ENCODE measurements around the gene C1QTNF12.

Gene C1QTNF12

GRCh38 chr1:1213345-1214265 is 32.9 kb downstream of the C1QTNF12 start, which contains the start of gene TNFRSF4:
TNFRSF4 (minus strand) TSS chr1:1214153; CDS start chr1:1214127, 26 bp downstream.
- H3K36me3 ChIP-seq (ENCODE audit: control insufficient read depth, insufficient read depth, low read length, severe bottlenecking): peaks cover 20% of the 10 kb centered on the region
- no peaks in the 10 kb centered on the region for H3K4me1 ChIP-seq (ENCODE audit: control insufficient read depth, insufficient read depth, low read length)
- no peak within 1 kb of the TSS for H3K4me3 ChIP-seq (ENCODE audit: low read length)
- no peak for DNase-seq (ENCODE audit: low read depth)
- no peaks in the 10 kb centered on the region for H3K9me3 ChIP-seq (ENCODE audit: control insufficient read depth, low read length)
- H3K27me3 ChIP-seq (replicated peaks; ENCODE audit: control insufficient read depth, insufficient read depth, low read length): no peaks in the 10 kb centered on the region
- no peak within 1 kb of the TSS for H3K9ac ChIP-seq (ENCODE audit: low read length)

GRCh38 chr1:1212780-1213344 is 33.7 kb downstream of the C1QTNF12 start:
- no peak for DNase-seq (ENCODE audit: low read depth)

GRCh38 chr1:1211541-1212441 is 34.7 kb downstream of the C1QTNF12 start:
- DNase-seq (ENCODE audit: low read depth): no peak
- peaks cover 5% of the 10 kb centered on the region for H3K36me3 ChIP-seq (ENCODE audit: control insufficient read depth, insufficient read depth, low read length, severe bottlenecking)
- no peak overlapping the region for H3K9ac ChIP-seq (ENCODE audit: low read length)
- H3K27me3 ChIP-seq (replicated peaks; ENCODE audit: control insufficient read depth, insufficient read depth, low read length): peaks cover under 1% of the 10 kb centered on the region
- no peak overlapping the region for H3K4me3 ChIP-seq (ENCODE audit: low read length)
- H3K4me1 ChIP-seq (ENCODE audit: control insufficient read depth, insufficient read depth, low read length): peaks cover 5% of the 10 kb centered on the region
- H3K9me3 ChIP-seq (ENCODE audit: control insufficient read depth, low read length): no peaks in the 10 kb centered on the region

More at GRCh38 chr1:1212780-1213344, 33.7 kb downstream of the C1QTNF12 start:
- peaks cover 13% of the 10 kb centered on the region for H3K36me3 ChIP-seq (ENCODE audit: control insufficient read depth, insufficient read depth, low read length, severe bottlenecking)
- H3K27me3 ChIP-seq (replicated peaks; ENCODE audit: control insufficient read depth, insufficient read depth, low read length): no peaks in the 10 kb centered on the region
- peaks cover 5% of the 10 kb centered on the region for H3K4me1 ChIP-seq (ENCODE audit: control insufficient read depth, insufficient read depth, low read length)
- no peak overlapping the region for H3K9ac ChIP-seq (ENCODE audit: low read length)
- H3K4me3 ChIP-seq (ENCODE audit: low read length): no peak overlapping the region
- no peaks in the 10 kb centered on the region for H3K9me3 ChIP-seq (ENCODE audit: control insufficient read depth, low read length)

- H3K4me1 ChIP-seq (ENCODE audit: control insufficient read depth, insufficient read depth, low read length): peaks cover 5% of the 10 kb centered on the region
- no peak overlapping the region for H3K9ac ChIP-seq (ENCODE audit: low read length)
- no peak for DNase-seq (ENCODE audit: low read depth)
- peaks cover 9% of the 10 kb centered on the region for H3K27me3 ChIP-seq (replicated peaks; ENCODE audit: control insufficient read depth, insufficient read depth, low read length)
- H3K9me3 ChIP-seq (ENCODE audit: control insufficient read depth, low read length): no peaks in the 10 kb centered on the region
- H3K4me3 ChIP-seq (ENCODE audit: low read length): no peak overlapping the region
- no peaks in the 10 kb centered on the region for H3K36me3 ChIP-seq (ENCODE audit: control insufficient read depth, insufficient read depth, low read length, severe bottlenecking)
Observed at GRCh38 chr1:1210726-1211540, 35.6 kb downstream of the C1QTNF12 start.

- Histone ChIP-seq H3K36me3 (ENCODE audit: control insufficient read depth, insufficient read depth, low read length, severe bottlenecking) (no peaks in the 10 kb centered on the region), H3K9ac (ENCODE audit: low read length) (no peak overlapping the region), H3K4me3 (ENCODE audit: low read length) (peak overlapping the region; percentile 64), H3K9me3 (ENCODE audit: control insufficient read depth, low read length) (no peaks in the 10 kb centered on the region), H3K4me1 (ENCODE audit: control insufficient read depth, insufficient read depth, low read length) (peaks cover 5% of the 10 kb centered on the region), H3K27me3 (replicated peaks; ENCODE audit: control insufficient read depth, insufficient read depth, low read length) (peaks cover 20% of the 10 kb centered on the region)
- DNase-seq (ENCODE audit: low read depth): no peak
Observed at GRCh38 chr1:1208713-1209433, 37.6 kb downstream of the C1QTNF12 start.

GRCh38 chr1:1207571-1207892 is 39.0 kb downstream of the C1QTNF12 start:
- DNase-seq (ENCODE audit: low read depth): no peak
- peaks cover 20% of the 10 kb centered on the region for H3K27me3 ChIP-seq (replicated peaks; ENCODE audit: control insufficient read depth, insufficient read depth, low read length)

GRCh38 chr1:1206966-1207531 is 39.5 kb downstream of the C1QTNF12 start:
- H3K9ac ChIP-seq (ENCODE audit: low read length): no peak overlapping the region
- H3K9me3 ChIP-seq (ENCODE audit: control insufficient read depth, low read length): no peaks in the 10 kb centered on the region
- H3K4me1 ChIP-seq (ENCODE audit: control insufficient read depth, insufficient read depth, low read length): peaks cover 5% of the 10 kb centered on the region
- peaks cover 20% of the 10 kb centered on the region for H3K27me3 ChIP-seq (replicated peaks; ENCODE audit: control insufficient read depth, insufficient read depth, low read length)
- DNase-seq (ENCODE audit: low read depth): no peak
- no peaks in the 10 kb centered on the region for H3K36me3 ChIP-seq (ENCODE audit: control insufficient read depth, insufficient read depth, low read length, severe bottlenecking)
- no peak overlapping the region for H3K4me3 ChIP-seq (ENCODE audit: low read length)

More at GRCh38 chr1:1207571-1207892, 39.0 kb downstream of the C1QTNF12 start:
- Histone ChIP-seq H3K36me3 (ENCODE audit: control insufficient read depth, insufficient read depth, low read length, severe bottlenecking) (no peaks in the 10 kb centered on the region), H3K9me3 (ENCODE audit: control insufficient read depth, low read length) (no peaks in the 10 kb centered on the region), H3K9ac (ENCODE audit: low read length) (no peak overlapping the region), H3K4me3 (ENCODE audit: low read length) (no peak overlapping the region), H3K4me1 (ENCODE audit: control insufficient read depth, insufficient read depth, low read length) (peaks cover 5% of the 10 kb centered on the region)

GRCh38 chr1:1206376-1206965 is 40.1 kb downstream of the C1QTNF12 start, which contains the start of gene TNFRSF18:
TNFRSF18 (minus strand) TSS chr1:1206592; CDS start chr1:1206571, 21 bp downstream.
- Histone ChIP-seq H3K4me1 (ENCODE audit: control insufficient read depth, insufficient read depth, low read length) (peaks cover 5% of the 10 kb centered on the region), H3K27me3 (replicated peaks; ENCODE audit: control insufficient read depth, insufficient read depth, low read length) (peaks cover 20% of the 10 kb centered on the region), H3K4me3 (ENCODE audit: low read length) (no peak within 1 kb of the TSS), H3K9ac (ENCODE audit: low read length) (no peak within 1 kb of the TSS), H3K9me3 (ENCODE audit: control insufficient read depth, low read length) (no peaks in the 10 kb centered on the region), H3K36me3 (ENCODE audit: control insufficient read depth, insufficient read depth, low read length, severe bottlenecking) (no peaks in the 10 kb centered on the region)
- no peak for DNase-seq (ENCODE audit: low read depth)

- Histone ChIP-seq H3K4me3 (ENCODE audit: low read length) (no peak overlapping the region), H3K36me3 (ENCODE audit: control insufficient read depth, insufficient read depth, low read length, severe bottlenecking) (no peaks in the 10 kb centered on the region), H3K9me3 (ENCODE audit: control insufficient read depth, low read length) (no peaks in the 10 kb centered on the region), H3K9ac (ENCODE audit: low read length) (no peak overlapping the region), H3K4me1 (ENCODE audit: control insufficient read depth, insufficient read depth, low read length) (peaks cover 5% of the 10 kb centered on the region), H3K27me3 (replicated peaks; ENCODE audit: control insufficient read depth, insufficient read depth, low read length) (peaks cover 20% of the 10 kb centered on the region)
- no peak for DNase-seq (ENCODE audit: low read depth)
Observed at GRCh38 chr1:1205769-1206375, 40.6 kb downstream of the C1QTNF12 start.
